GM12801 (cell line): ENCODE measurements around the gene PANX2.

Experiments
- TF ChIP-seq, protein P1 (sequence below): IDR thresholded peaks from one replicate; pipeline ENCODE4 v1.5.1; 2011; ENCODE audit warnings: control low read depth; ENCODE audit not compliant: insufficient read length; ENCODE audit errors: extremely low read depth

Gene PANX2

DNA sequence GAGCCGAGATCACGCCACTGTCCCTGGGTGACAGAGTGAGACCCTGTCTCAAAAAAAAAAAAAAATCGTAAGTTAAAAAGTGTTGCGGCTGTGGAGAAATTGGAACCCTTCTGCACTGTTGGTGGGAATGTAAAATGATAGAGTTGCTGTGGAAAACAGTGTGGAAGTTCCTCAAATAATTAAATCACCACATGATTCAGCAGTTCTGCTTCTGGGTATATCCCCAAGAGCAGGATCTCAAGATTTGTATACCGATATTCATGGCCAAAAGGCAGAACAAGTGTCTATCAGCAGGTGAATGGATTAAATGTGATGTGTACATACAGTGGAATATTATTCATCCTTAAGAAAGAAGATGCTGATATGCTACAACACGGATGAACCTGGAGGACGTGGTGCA, 34.0 kb downstream of the PANX2 start:
- TF ChIP-seq, protein P1, sequence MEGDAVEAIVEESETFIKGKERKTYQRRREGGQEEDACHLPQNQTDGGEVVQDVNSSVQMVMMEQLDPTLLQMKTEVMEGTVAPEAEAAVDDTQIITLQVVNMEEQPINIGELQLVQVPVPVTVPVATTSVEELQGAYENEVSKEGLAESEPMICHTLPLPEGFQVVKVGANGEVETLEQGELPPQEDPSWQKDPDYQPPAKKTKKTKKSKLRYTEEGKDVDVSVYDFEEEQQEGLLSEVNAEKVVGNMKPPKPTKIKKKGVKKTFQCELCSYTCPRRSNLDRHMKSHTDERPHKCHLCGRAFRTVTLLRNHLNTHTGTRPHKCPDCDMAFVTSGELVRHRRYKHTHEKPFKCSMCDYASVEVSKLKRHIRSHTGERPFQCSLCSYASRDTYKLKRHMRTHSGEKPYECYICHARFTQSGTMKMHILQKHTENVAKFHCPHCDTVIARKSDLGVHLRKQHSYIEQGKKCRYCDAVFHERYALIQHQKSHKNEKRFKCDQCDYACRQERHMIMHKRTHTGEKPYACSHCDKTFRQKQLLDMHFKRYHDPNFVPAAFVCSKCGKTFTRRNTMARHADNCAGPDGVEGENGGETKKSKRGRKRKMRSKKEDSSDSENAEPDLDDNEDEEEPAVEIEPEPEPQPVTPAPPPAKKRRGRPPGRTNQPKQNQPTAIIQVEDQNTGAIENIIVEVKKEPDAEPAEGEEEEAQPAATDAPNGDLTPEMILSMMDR = no peak

DNA sequence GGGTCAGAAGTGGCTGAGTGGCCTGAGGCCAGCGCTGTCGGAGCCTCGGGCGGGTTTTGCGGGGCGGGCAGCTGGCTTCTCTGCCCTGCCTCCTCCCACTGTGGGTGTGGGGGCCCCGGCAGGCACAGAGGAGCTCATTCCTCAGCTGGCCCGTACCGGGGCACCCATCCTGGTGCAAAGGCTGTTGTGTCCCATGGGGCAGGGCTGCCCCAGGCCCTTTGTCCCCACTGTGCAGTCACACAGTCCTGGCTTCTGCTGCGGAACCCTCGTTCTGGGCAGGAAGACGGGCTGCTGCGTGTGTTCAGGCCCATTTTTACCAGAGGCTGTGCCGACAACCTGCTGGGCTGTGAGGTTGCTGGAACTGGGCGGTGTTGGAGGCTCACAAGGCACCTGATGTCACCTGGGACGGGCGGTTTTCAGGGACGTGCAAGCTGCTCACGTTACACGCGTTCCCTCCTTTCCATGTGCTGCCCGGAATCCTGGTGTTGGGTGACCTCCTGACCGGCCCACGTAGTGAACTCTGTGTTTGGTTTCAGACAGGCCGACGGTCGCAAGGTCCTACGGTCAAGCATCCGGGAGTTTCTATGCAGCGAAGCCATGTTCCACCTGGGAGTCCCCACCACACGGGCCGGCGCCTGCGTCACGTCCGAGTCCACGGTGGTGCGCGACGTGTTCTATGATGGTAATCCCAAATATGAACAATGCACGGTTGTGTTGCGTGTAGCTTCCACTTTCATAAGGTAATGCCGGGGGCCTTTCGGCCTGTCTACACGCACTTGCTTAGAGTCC, 35.4 kb downstream of the PANX2 start:
- TF ChIP-seq, protein P1 = no peak

DNA sequence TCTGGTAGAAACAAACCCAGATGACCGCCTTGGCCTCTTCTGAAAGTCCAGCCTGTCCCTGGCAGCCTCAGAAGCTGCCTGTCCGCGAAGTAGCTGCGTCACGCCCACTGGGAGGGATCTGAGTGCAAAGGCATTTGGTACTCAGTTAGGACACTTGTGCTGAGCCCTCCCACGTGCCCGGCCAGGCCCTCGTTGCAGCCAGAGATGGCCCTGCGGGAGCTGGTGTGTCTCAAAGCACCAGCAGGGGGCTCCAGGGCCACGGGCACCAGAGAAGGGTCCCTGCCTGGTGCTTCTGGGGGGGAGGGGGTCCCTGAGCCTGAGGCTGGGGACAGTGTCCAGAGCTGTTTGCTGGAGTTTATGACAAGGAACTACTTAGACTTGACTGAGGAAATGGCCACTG, 36.1 kb downstream of the PANX2 start:
- TF ChIP-seq, protein P1 = no peak

DNA sequence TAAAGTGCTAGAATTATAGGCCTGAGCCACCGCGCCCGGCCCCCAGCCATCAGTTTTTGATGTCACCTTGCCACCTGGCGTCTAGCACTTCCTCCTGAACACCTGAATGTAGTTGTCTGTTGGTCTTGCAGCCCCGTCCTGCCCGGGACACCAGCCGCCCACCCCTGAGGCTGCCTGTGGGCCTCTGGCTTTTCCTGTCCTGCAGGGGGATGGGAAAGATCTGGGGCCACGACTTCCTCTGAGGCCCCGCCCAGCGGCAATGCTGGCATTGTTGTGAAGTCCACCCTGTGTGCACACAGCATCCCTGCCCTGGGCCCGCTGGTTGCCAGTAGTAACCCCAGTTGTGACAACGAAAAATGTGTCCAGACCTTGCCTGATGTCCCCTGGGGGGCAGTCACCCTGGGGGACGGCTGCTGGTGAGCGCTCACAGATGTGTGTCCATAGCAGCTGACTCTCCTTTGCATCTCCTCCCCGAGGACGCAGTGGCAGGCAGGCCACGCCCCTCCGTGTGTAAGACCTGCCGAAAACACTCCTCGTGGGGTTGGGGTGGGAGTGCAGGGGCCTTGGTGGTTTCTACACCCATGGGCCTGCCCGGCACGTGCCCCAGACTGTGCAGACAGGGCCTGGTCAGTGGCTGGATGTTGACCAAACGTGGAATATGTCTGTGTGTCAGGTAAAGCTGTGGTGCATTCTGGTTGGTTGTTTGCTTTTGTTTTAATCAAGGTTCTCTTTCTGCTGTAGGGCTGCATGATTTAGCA, 37.0 kb downstream of the PANX2 start:
- TF ChIP-seq, protein P1 = no peak

DNA sequence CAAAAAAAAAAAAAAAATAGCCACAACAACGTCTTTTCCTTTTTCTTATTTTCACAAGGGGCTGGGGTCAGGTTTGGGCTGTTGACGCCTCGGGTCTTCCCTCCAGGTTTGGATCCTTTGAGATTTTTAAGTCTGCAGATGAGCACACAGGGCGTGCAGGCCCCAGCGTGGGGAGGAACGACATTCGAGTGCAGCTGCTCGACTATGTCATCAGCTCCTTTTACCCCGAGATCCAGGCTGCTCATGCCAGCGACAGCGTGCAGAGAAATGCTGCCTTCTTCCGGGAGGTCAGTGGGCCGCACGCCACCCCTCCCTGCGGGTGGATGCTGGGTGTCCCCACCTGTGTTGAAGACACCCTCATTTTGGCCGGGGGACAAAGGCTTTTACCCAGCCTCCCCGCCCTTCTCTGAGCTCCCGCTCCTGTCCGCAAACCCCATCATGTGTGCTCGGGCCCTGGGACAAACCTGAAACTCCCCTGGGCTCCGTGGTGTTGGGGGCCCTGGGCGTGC, 38.0 kb downstream of the PANX2 start:
- TF ChIP-seq, protein P1 = no peak

DNA sequence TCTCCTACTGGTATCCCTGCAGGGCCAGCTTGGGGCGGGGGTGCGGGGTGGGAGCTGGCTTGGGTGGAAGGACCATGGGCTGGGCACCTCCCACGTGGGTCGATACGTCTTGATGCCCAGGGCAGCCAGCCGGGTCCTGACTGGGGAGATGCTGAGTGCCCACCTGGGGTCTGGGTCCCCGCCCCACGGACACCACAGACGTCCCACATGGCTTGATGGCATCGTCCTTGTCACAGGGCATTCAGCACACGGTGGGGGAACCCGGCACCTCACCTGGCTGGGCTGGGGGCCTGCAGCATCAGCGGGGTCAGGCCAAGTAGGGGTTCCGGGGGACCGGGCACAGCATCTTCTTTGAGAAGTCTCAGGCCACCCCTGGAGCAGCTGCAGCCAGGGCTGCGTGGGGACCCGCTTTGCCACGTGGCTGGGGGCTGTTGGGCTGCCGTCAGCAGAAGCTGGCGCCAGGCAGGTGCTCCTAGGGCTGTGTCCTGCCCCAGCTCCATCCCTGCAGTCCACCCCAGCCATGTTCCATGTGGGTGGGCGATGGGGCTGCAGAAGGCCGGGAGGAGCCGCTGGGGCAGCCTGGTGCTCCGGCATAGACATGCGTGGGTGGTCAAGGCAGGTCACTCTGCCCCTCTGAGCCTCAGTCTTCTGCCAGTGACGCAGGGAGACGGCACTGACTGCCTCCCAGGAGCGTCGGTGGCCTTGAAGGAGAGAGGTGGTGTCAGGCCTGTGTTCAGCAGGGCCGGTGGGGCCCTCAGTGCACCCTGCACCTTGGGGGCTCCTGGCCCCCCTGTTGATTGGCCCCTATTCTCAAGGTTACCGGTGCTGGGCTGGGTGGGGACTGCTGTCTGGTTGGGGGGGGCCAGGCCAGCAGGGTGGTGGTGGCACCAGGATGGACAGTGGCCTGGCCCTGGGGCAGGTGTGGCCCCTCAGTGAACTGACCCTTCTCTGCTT, 38.7 kb downstream of the PANX2 start:
- TF ChIP-seq, protein P1 = no peak

DNA sequence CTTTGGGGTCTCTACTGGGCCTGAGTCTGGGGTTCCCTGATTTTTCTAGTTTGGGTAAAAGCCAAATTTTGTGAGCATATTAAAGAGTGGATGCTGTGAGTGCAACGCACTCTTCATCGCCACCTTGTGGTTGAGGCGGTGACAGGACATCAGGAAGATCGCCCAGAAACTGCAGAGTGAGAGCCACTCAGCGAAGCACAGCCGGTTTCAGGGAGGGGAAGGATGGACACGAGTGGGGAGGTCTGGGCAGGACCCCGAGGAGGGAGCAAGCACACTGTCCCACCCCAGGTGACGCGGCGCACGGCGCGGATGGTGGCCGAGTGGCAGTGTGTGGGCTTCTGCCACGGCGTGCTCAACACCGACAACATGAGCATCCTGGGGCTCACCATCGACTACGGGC, 39.4 kb downstream of the PANX2 start:
- TF ChIP-seq, protein P1 = no peak
